ENCODE data around the gene AKR7A2. TPM values are rescaled to one million over a fixed set of nuclear protein-coding genes. Genes with fewer than 3 reads are reported as not detected.

The AKR7A2 gene
- total and polyA plus RNA-seq, 9 of the 15 experiments (the other 6 are each of a cell fraction or from before 2014, with no cell fraction given), result 2.0 to 78.4 (median 49.4) TPM

- DNase-seq (ENCODE audit: extremely low read depth in 1 of 4, low spot score in 3 of 4), result no peak
- Histone ChIP-seq H3K4me3 (no peak overlapping the region), H3K9me3 (replicated peaks; ENCODE audit: control insufficient read depth, insufficient read depth, low read depth, low read length) (no peaks in the 10 kb centered on the region), H3K36me3 (ENCODE audit: control insufficient read depth, insufficient read depth, low read length) (no peaks in the 10 kb centered on the region), H3K27ac (ENCODE audit: extremely low read depth, low read depth, low read length) (no peak overlapping the region), H3K4me2 (ENCODE audit: insufficient read depth, low read length) (no peak overlapping the region), H3K27me3 (ENCODE audit: control insufficient read depth in 2 of 2, insufficient read depth in 2 of 2, low read length in 2 of 2) (no peaks in the 10 kb centered on the region), H4K20me1 (replicated peaks; ENCODE audit: control insufficient read depth, insufficient read depth, low read length) (no peaks in the 10 kb centered on the region), H3K79me2 (ENCODE audit: control insufficient read depth, insufficient read depth, low read length) (no peaks in the 10 kb centered on the region), H3K9ac (ENCODE audit: insufficient read depth in 1 of 2, low read depth in 2 of 2, low read length in 2 of 2) (no peak overlapping the region), H3K9me1 (ENCODE audit: control insufficient read depth, insufficient read depth, low read length) (no peaks in the 10 kb centered on the region), H2AFZ (ENCODE audit: low read depth, low read length) (no peak overlapping the region), H3K4me1 (replicated peaks in 1 of 2; ENCODE audit: control insufficient read depth in 2 of 2, insufficient read depth in 2 of 2, low read length in 2 of 2) (peaks cover 0 to 7% of the 10 kb centered on the region in 2 experiments; a peak in 1 of 5 replicates)
- ChIA-PET POLR2A (no interaction called here), CTCF (ENCODE audit: low intra/inter-chr PET ratio) (no interaction called here)
- intact Hi-C loops (cut with micrococcal nuclease) (no loop called here), in situ Hi-C loops (cut with MboI) (no loop called here)
- no peak for FAIRE-seq
- 48% methylated on average over 8 of the region's 8 CpGs for WGBS (ENCODE audit: insufficient coverage, low coverage, missing lambda C conversion rate)
- BruUV-seq (replicated peaks), result no TSS peak
- TF ChIP-seq NR0B1 (IDR thresholded peaks at IDR 0.05; ENCODE audit: partially characterized antibody), result no peak
- TF ChIP-seq FOSL1 (tag; conservative IDR thresholded peaks at IDR 0.05), result no peak
- TF ChIP-seq TOE1 (IDR thresholded peaks at IDR 0.05; ENCODE audit: borderline replicate concordance), result no peak
- TF ChIP-seq TOE1 (CRISPR knock-in tag; IDR thresholded peaks at IDR 0.05; ENCODE audit: borderline replicate concordance, low read depth), result no peak
- TF ChIP-seq ZNF3 (CRISPR knock-in tag; IDR thresholded peaks at IDR 0.05), result no peak
- no peak for TF ChIP-seq SRSF3 (IDR thresholded peaks at IDR 0.05; ENCODE audit: insufficient read depth, low read length)
- no peak for TF ChIP-seq NCOA4 (IDR thresholded peaks at IDR 0.05; ENCODE audit: partially characterized antibody)
- TF ChIP-seq MAFK (IDR thresholded peaks at IDR 0.05; ENCODE audit: low read length), result no peak
- TF ChIP-seq MAX (CRISPR knock-in tag; IDR thresholded peaks at IDR 0.05), result no peak
- no peak for TF ChIP-seq ZNF174 (CRISPR knock-in tag; IDR thresholded peaks at IDR 0.05)
- no peak for TF ChIP-seq NONO (IDR thresholded peaks at IDR 0.05; ENCODE audit: low read depth in 2 of 2, low read length in 1 of 2)
- no peak for TF ChIP-seq RUNX1 (IDR thresholded peaks at IDR 0.05; ENCODE audit: low read depth)
- no peak for TF ChIP-seq MLX (CRISPR knock-in tag; conservative IDR thresholded peaks at IDR 0.05)
- ATAC-seq, result no peak
Measured at GRCh38 chr1:19284881-19285280, 27.1 kb downstream of the AKR7A2 start.

All from K562 (cell line).